ENCODE measurements around the gene ZNF579. TPM values are rescaled to one million over a fixed set of nuclear protein-coding genes. Genes with fewer than 3 reads are reported as not detected.

Gene ZNF579
- total and polyA plus RNA-seq, 9 of the 15 experiments (the other 6 are each of a cell fraction or from before 2014, with no cell fraction given) = 0.06 to 15.9 (median 1.6) TPM

GRCh38 chr19:55599468-55599841, 18.8 kb upstream of the ZNF579 start, which contains the start of gene FIZ1 (continued):
- no peak for TF ChIP-seq ZNF512 (tag; IDR thresholded peaks at IDR 0.05)
- peak; percentile 45; the same call in 1 of the 2 replicates for TF ChIP-seq FOXM1 (IDR thresholded peaks at IDR 0.05; ENCODE audit: low read depth)
- TF ChIP-seq FOXM1 (CRISPR knock-in tag; IDR thresholded peaks at IDR 0.05; ENCODE audit: low read depth) = 0 out of 2 replicates have a peak, but pooled peaks have one; percentile 35
- no peak for TF ChIP-seq MLLT1 (IDR thresholded peaks at IDR 0.05)
- TF ChIP-seq FOXJ2 (tag; IDR thresholded peaks at IDR 0.05) = no peak
- peak; percentile 26; the same call in 1 of the 2 replicates for TF ChIP-seq GMEB1 (CRISPR knock-in tag; IDR thresholded peaks at IDR 0.05)
- TF ChIP-seq BRD4 (IDR thresholded peaks at IDR 0.05) = no peak
- TF ChIP-seq MAFK (IDR thresholded peaks at IDR 0.05; ENCODE audit: low read length) = no peak
- peak; percentile 57; the same call in 1 of the 2 replicates for TF ChIP-seq TFAP4 (CRISPR knock-in tag; IDR thresholded peaks at IDR 0.05; ENCODE audit: borderline replicate concordance)
- TF ChIP-seq YY1 (IDR thresholded peaks at IDR 0.05; ENCODE audit: borderline replicate concordance in 1 of 3, control insufficient read depth in 1 of 3, extremely low read depth in 1 of 3, insufficient read depth in 3 of 3, insufficient read length in 1 of 3, insufficient replicate concordance in 2 of 3, low read depth in 1 of 3, low read length in 2 of 3) = peak in 2 of 3 experiments; percentile 91 to 93
- TF ChIP-seq RBBP5 (IDR thresholded peaks at IDR 0.05; ENCODE audit: borderline replicate concordance, insufficient read depth, low read length, poor library complexity, severe bottlenecking) = no peak
- peak; percentile 27 for TF ChIP-seq JUND (IDR thresholded peaks at IDR 0.05; ENCODE audit: borderline replicate concordance, low read depth, low read length)
- TF ChIP-seq JUND (tag; IDR thresholded peaks at IDR 0.05; ENCODE audit: borderline replicate concordance, low read depth, low read length) = no peak; the same call in 2 of the 3 replicates
- no peak for TF ChIP-seq ZKSCAN8 (CRISPR knock-in tag; IDR thresholded peaks at IDR 0.05)
- no peak for TF ChIP-seq ZFP30 (CRISPR knock-in tag; IDR thresholded peaks at IDR 0.05; ENCODE audit: borderline replicate concordance)
- TF ChIP-seq EP300 (IDR thresholded peaks at IDR 0.05; ENCODE audit: low read length) = peak; percentile 21; the same call in 1 of the 2 replicates
- TF ChIP-seq ZNF740 (CRISPR knock-in tag; IDR thresholded peaks at IDR 0.05) = no peak; the same call in 1 of the 2 replicates
- TF ChIP-seq ZNF740 (tag; IDR thresholded peaks at IDR 0.05) = peak in 1 of 2 experiments; percentile 83; a peak in 1 of 4 replicates
- TF ChIP-seq ZNF507 (tag; conservative IDR thresholded peaks at IDR 0.05) = no peak
- no peak for TF ChIP-seq BMI1 (IDR thresholded peaks at IDR 0.05; ENCODE audit: low read length)
- peak; percentile 48; the same call in 1 of the 2 replicates for TF ChIP-seq ZFX (CRISPR knock-in tag; IDR thresholded peaks at IDR 0.05)
- no peak for TF ChIP-seq RBM25 (IDR thresholded peaks at IDR 0.05; ENCODE audit: low read depth, low read length, severe bottlenecking)

All from K562 (cell line).